DOHH2 (cell line): ENCODE measurements around the gene AFP.

Experiments
- H3F3A ChIP-seq: fragments of 200-600 bp; sonication (generic), shearing (Covaris generic); 2 replicates; pipeline ENCODE4 v1.6.0; 2016; ENCODE audit warnings: antibody characterized with exemption, mild to moderate bottlenecking; ENCODE audit not compliant: control insufficient read depth, insufficient read depth
- H3K27ac ChIP-seq: fragments of 200-600 bp; sonication (generic); 2 replicates; pipeline ENCODE4 v1.5.1; 2014; ENCODE audit warnings: low read depth, mild to moderate bottlenecking, low read length, moderate library complexity
- H3K27me3 ChIP-seq: fragments of 200-600 bp; sonication (generic); 2 replicates; pipeline ENCODE4 v1.6.1; 2014; ENCODE audit warnings: mild to moderate bottlenecking, low read length, mixed read lengths; ENCODE audit not compliant: control insufficient read depth
- H3K36me3 ChIP-seq: fragments of 200-600 bp; sonication (generic); 2 replicates; pipeline ENCODE4 v1.6.1; 2014; ENCODE audit warnings: mild to moderate bottlenecking, low read length, moderate library complexity, mixed read lengths; ENCODE audit not compliant: control insufficient read depth
- H3K4me1 ChIP-seq: fragments of 200-600 bp; sonication (generic); 2 replicates; pipeline ENCODE4 v1.6.1; 2014; ENCODE audit warnings: mild to moderate bottlenecking, low read length, mixed read lengths; ENCODE audit not compliant: control insufficient read depth
- H3K4me2 ChIP-seq: fragments of 200-600 bp; sonication (generic); 2 replicates; pipeline ENCODE4 v1.6.0; 2014; ENCODE audit warnings: mild to moderate bottlenecking, low read length, moderate library complexity
- H3K4me3 ChIP-seq: fragments of 200-600 bp; sonication (generic); 2 replicates; pipeline ENCODE4 v1.5.1; 2014; ENCODE audit warnings: mild to moderate bottlenecking, low read length, mixed read lengths
- H3K79me2 ChIP-seq: fragments of 200-600 bp; sonication (generic); 2 replicates; pipeline ENCODE4 v1.6.1; 2014; ENCODE audit warnings: mild to moderate bottlenecking, low read length, mixed read lengths; ENCODE audit not compliant: control insufficient read depth
- H3K9me2 ChIP-seq: fragments of 200-600 bp; sonication (generic); replicated peaks from 2 replicates; pipeline ENCODE4 v1.6.1; 2014; ENCODE audit warnings: mild to moderate bottlenecking, low read length, mixed read lengths; ENCODE audit not compliant: control insufficient read depth
- H3K9me3 ChIP-seq: fragments of 200-600 bp; sonication (generic); 2 replicates; pipeline ENCODE4 v1.6.1; 2014; ENCODE audit warnings: antibody characterized with exemption, low read length, mixed read lengths; ENCODE audit not compliant: control insufficient read depth, insufficient read depth
- H4K20me1 ChIP-seq: fragments of 200-600 bp; sonication (generic); 2 replicates; pipeline ENCODE4 v1.6.0; 2014; ENCODE audit warnings: low read depth, mild to moderate bottlenecking, antibody characterized with exemption, low read length, moderate library complexity; ENCODE audit not compliant: control insufficient read depth, insufficient read depth
- CTCF ChIP-seq: fragments of 200-600 bp; sonication (generic); IDR thresholded peaks from one replicate; pipeline ENCODE4 v1.5.1; 2014; ENCODE audit warnings: antibody characterized with exemption, mild to moderate bottlenecking, low read depth, low read length; ENCODE audit not compliant: poor library complexity, severe bottlenecking
- EZH2phosphoT487 ChIP-seq: fragments of 200-600 bp; sonication (generic); IDR thresholded peaks from 2 replicates; pipeline ENCODE4 v1.6.1; 2017; ENCODE audit warnings: borderline replicate concordance, mild to moderate bottlenecking, antibody characterized with exemption, low read length, moderate library complexity, mixed read lengths

The AFP gene

GRCh38 chr4:73391774-73392173 lies 44.2 kb upstream of the AFP start:
- Histone ChIP-seq H4K20me1 (no peaks in the 10 kb centered on the region), H3K9me3 (no peaks in the 10 kb centered on the region), H3K4me3 (no peak overlapping the region), H3K4me2 (no peak overlapping the region), H3K27me3 (no peaks in the 10 kb centered on the region), H3K9me2 (no peaks in the 10 kb centered on the region), H3K27ac (no peak overlapping the region), H3K79me2 (no peaks in the 10 kb centered on the region), H3K36me3 (no peaks in the 10 kb centered on the region), H3K4me1 (no peaks in the 10 kb centered on the region), H3F3A (no peaks in the 10 kb centered on the region)
- TF ChIP-seq CTCF (no peak), EZH2phosphoT487 (no peak)

GRCh38 chr4:73392936-73393335 lies 43.1 kb upstream of the AFP start:
- Histone ChIP-seq H3K4me2 (no peak overlapping the region), H3K36me3 (no peaks in the 10 kb centered on the region), H3K27ac (no peak overlapping the region), H4K20me1 (no peaks in the 10 kb centered on the region), H3K9me2 (no peaks in the 10 kb centered on the region), H3K27me3 (no peaks in the 10 kb centered on the region), H3K79me2 (no peaks in the 10 kb centered on the region), H3K9me3 (no peaks in the 10 kb centered on the region), H3K4me1 (no peaks in the 10 kb centered on the region), H3K4me3 (no peak overlapping the region), H3F3A (no peaks in the 10 kb centered on the region)
- no peak for TF ChIP-seq CTCF
- TF ChIP-seq EZH2phosphoT487, result no peak

GRCh38 chr4:73396304-73396703 lies 39.7 kb upstream of the AFP start:
- Histone ChIP-seq H3K79me2 (no peaks in the 10 kb centered on the region), H3K4me2 (no peak overlapping the region), H3F3A (no peaks in the 10 kb centered on the region), H3K4me3 (no peak overlapping the region), H4K20me1 (no peaks in the 10 kb centered on the region), H3K36me3 (no peaks in the 10 kb centered on the region), H3K9me3 (no peaks in the 10 kb centered on the region), H3K4me1 (no peaks in the 10 kb centered on the region), H3K9me2 (no peaks in the 10 kb centered on the region), H3K27me3 (no peaks in the 10 kb centered on the region), H3K27ac (no peak overlapping the region)
- TF ChIP-seq CTCF (no peak), EZH2phosphoT487 (no peak)
